ENCODE data around the gene ANKS1B.

Gene ANKS1B

DNA sequence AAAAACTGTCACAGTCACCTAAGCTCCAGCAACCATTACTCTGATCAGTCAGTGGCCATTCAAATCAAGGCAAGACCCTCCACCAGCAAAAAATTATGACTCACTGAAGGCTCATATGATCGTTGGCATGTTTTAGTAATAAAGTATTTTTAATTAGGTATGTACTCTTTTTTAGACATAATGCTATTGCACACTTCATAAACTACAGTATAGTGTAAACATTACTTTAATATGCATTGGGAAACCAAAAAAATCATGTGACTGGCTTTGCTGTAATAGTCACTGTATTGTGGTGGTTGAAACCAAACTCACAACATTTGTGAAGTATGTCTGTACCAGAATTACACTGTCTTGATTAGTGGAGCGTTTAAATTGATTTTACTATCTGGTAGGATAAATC is 471.7 kb downstream of the ANKS1B start:
- TF ChIP-seq TEAD4 (IDR thresholded peaks at IDR 0.05) (no peak), TAF1 (IDR thresholded peaks at IDR 0.05; ENCODE audit: low read depth) (no peak), FOXM1 (IDR thresholded peaks at IDR 0.05; ENCODE audit: borderline replicate concordance, low read depth) (no peak), YY1 (IDR thresholded peaks at IDR 0.05; ENCODE audit: low read depth) (no peak), EGR1 (IDR thresholded peaks at IDR 0.05) (no peak)
- TF ChIP-seq, protein P1, sequence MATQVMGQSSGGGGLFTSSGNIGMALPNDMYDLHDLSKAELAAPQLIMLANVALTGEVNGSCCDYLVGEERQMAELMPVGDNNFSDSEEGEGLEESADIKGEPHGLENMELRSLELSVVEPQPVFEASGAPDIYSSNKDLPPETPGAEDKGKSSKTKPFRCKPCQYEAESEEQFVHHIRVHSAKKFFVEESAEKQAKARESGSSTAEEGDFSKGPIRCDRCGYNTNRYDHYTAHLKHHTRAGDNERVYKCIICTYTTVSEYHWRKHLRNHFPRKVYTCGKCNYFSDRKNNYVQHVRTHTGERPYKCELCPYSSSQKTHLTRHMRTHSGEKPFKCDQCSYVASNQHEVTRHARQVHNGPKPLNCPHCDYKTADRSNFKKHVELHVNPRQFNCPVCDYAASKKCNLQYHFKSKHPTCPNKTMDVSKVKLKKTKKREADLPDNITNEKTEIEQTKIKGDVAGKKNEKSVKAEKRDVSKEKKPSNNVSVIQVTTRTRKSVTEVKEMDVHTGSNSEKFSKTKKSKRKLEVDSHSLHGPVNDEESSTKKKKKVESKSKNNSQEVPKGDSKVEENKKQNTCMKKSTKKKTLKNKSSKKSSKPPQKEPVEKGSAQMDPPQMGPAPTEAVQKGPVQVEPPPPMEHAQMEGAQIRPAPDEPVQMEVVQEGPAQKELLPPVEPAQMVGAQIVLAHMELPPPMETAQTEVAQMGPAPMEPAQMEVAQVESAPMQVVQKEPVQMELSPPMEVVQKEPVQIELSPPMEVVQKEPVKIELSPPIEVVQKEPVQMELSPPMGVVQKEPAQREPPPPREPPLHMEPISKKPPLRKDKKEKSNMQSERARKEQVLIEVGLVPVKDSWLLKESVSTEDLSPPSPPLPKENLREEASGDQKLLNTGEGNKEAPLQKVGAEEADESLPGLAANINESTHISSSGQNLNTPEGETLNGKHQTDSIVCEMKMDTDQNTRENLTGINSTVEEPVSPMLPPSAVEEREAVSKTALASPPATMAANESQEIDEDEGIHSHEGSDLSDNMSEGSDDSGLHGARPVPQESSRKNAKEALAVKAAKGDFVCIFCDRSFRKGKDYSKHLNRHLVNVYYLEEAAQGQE (IDR thresholded peaks at IDR 0.05; ENCODE audit: low read depth): no peak

DNA sequence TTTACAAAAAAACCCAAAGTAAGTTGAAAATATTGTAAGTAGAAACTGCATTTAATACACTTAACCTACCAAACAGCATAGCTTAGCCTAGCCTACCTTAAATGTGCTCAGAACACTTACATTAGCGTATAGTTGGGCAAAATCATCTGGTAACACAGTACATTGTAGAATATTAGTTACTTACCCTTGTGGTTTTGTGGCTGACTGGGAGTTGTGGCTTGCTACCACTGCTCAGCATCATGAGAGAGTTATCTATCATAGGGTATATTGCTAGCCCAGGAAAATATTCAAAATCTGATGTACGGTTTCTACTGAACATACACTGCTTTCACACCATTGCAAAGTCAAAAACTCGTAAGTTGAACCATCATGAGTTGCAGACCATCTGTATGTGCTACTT is 478.9 kb downstream of the ANKS1B start:
- TF ChIP-seq ZBTB7A (IDR thresholded peaks at IDR 0.05; ENCODE audit: low read depth) (no peak), YY1 (IDR thresholded peaks at IDR 0.05; ENCODE audit: low read depth) (no peak), NFIC (IDR thresholded peaks at IDR 0.05) (no peak), FOXM1 (IDR thresholded peaks at IDR 0.05; ENCODE audit: borderline replicate concordance, low read depth) (no peak), RAD21 (IDR thresholded peaks at IDR 0.05; ENCODE audit: low read depth) (no peak), EGR1 (IDR thresholded peaks at IDR 0.05) (no peak), TCF12 (IDR thresholded peaks at IDR 0.05; ENCODE audit: low read depth) (no peak), TAF1 (IDR thresholded peaks at IDR 0.05; ENCODE audit: low read depth) (no peak), EP300 (IDR thresholded peaks at IDR 0.05; ENCODE audit: borderline replicate concordance) (no peak), CREB1 (IDR thresholded peaks at IDR 0.05; ENCODE audit: low read depth) (no peak), TEAD4 (IDR thresholded peaks at IDR 0.05) (no peak), CEBPB (IDR thresholded peaks at IDR 0.05) (no peak)
- TF ChIP-seq, protein P2, sequence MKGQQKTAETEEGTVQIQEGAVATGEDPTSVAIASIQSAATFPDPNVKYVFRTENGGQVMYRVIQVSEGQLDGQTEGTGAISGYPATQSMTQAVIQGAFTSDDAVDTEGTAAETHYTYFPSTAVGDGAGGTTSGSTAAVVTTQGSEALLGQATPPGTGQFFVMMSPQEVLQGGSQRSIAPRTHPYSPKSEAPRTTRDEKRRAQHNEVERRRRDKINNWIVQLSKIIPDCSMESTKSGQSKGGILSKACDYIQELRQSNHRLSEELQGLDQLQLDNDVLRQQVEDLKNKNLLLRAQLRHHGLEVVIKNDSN (IDR thresholded peaks at IDR 0.05): no peak
- TF ChIP-seq, protein P1 (IDR thresholded peaks at IDR 0.05; ENCODE audit: low read depth): no peak
- TF ChIP-seq, protein P3, sequence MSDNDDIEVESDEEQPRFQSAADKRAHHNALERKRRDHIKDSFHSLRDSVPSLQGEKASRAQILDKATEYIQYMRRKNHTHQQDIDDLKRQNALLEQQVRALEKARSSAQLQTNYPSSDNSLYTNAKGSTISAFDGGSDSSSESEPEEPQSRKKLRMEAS (IDR thresholded peaks at IDR 0.05): no peak

DNA sequence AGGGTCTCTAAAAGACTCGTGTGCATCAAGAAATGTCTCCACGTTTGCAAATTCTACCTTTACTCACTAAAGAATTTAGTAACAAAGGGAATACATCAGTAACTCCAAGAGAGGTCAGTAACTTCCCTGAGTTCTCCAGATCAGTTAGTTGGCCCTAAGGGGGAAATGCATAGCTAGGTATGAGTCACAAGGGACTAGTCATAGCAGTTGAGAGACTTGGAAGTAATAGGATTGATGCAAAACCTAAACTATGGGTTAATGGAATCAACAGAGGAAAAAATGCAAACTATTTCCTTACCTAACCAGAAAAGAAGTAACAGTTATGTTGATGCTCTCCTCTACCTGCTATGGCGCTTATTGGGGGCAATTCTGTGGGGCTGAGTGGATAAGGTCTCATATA is 486.0 kb downstream of the ANKS1B start:
- TF ChIP-seq TAF1 (IDR thresholded peaks at IDR 0.05; ENCODE audit: low read depth): no peak
- no peak for TF ChIP-seq EGR1 (IDR thresholded peaks at IDR 0.05)
- TF ChIP-seq, protein P1 (IDR thresholded peaks at IDR 0.05; ENCODE audit: low read depth): no peak
- TF ChIP-seq, protein P2 (IDR thresholded peaks at IDR 0.05): no peak
- no peak for TF ChIP-seq CEBPB (IDR thresholded peaks at IDR 0.05)
- no peak for TF ChIP-seq CREB1 (IDR thresholded peaks at IDR 0.05; ENCODE audit: low read depth)
- no peak for TF ChIP-seq YY1 (IDR thresholded peaks at IDR 0.05; ENCODE audit: low read depth)
- TF ChIP-seq RAD21 (IDR thresholded peaks at IDR 0.05; ENCODE audit: low read depth): no peak
- no peak for TF ChIP-seq TCF12 (IDR thresholded peaks at IDR 0.05; ENCODE audit: low read depth)
- TF ChIP-seq FOXM1 (IDR thresholded peaks at IDR 0.05; ENCODE audit: borderline replicate concordance, low read depth): no peak
- TF ChIP-seq EP300 (IDR thresholded peaks at IDR 0.05; ENCODE audit: borderline replicate concordance): no peak
- no peak for TF ChIP-seq ZBTB7A (IDR thresholded peaks at IDR 0.05; ENCODE audit: low read depth)
- no peak for TF ChIP-seq TEAD4 (IDR thresholded peaks at IDR 0.05)
- TF ChIP-seq, protein P3 (IDR thresholded peaks at IDR 0.05): no peak
- no peak for TF ChIP-seq NFIC (IDR thresholded peaks at IDR 0.05)

DNA sequence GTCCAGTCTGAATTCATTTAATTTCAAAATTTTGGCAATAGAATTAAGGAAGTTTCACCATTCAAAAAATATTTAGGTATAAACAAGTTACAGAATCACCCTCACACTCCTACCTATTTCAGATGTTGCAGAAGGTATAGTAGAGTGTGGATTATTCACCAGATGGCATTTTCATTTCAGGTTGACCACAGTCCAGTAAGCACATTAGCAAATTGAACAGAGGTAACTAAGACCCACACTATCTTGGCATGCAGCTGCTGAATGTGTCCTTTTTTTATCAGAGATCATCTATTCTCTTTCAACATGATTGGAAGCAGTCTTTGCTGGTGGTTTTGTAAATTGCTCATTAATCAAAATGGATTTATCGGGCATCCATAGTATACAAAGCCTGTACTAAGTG is 488.9 kb downstream of the ANKS1B start:
- TF ChIP-seq FOXM1 (IDR thresholded peaks at IDR 0.05; ENCODE audit: borderline replicate concordance, low read depth) (no peak), EP300 (IDR thresholded peaks at IDR 0.05; ENCODE audit: borderline replicate concordance) (no peak), TAF1 (IDR thresholded peaks at IDR 0.05; ENCODE audit: low read depth) (no peak), CREB1 (IDR thresholded peaks at IDR 0.05; ENCODE audit: low read depth) (no peak)
- TF ChIP-seq, protein P3 (IDR thresholded peaks at IDR 0.05): no peak
- TF ChIP-seq, protein P1 (IDR thresholded peaks at IDR 0.05; ENCODE audit: low read depth): no peak
- TF ChIP-seq, protein P2 (IDR thresholded peaks at IDR 0.05): no peak
